Endothelial cell of umbilical vein (primary cell): ENCODE data around the gene RAB2B.

Experiments used
- MYC ChIP-seq: IDR thresholded peaks from one replicate; pipeline ENCODE4 v1.6.1; 2011; ENCODE audit warnings: mild to moderate bottlenecking, low read depth, low read length
- POLR2A ChIP-seq: IDR thresholded peaks from 2 replicates; pipeline ENCODE4 v1.6.1; 2012; ENCODE audit warnings: low read depth, mild to moderate bottlenecking, control low read depth, low read length
- TF ChIP-seq, protein P1 (sequence below), 2 donors: IDR thresholded peaks; 1 replicate in 1 of 2; 2 replicates in 1 of 2; pipeline ENCODE4 v1.5.1; 2011; ENCODE audit warnings: low read length in 2 of 2, mild to moderate bottlenecking in 2 of 2, moderate library complexity in 2 of 2, control low read depth in 1 of 2, inconsistent platforms in 1 of 2, low read depth in 1 of 2; ENCODE audit not compliant: insufficient read depth in 1 of 2; ENCODE audit errors: extremely low read depth in 1 of 2

DNA sequence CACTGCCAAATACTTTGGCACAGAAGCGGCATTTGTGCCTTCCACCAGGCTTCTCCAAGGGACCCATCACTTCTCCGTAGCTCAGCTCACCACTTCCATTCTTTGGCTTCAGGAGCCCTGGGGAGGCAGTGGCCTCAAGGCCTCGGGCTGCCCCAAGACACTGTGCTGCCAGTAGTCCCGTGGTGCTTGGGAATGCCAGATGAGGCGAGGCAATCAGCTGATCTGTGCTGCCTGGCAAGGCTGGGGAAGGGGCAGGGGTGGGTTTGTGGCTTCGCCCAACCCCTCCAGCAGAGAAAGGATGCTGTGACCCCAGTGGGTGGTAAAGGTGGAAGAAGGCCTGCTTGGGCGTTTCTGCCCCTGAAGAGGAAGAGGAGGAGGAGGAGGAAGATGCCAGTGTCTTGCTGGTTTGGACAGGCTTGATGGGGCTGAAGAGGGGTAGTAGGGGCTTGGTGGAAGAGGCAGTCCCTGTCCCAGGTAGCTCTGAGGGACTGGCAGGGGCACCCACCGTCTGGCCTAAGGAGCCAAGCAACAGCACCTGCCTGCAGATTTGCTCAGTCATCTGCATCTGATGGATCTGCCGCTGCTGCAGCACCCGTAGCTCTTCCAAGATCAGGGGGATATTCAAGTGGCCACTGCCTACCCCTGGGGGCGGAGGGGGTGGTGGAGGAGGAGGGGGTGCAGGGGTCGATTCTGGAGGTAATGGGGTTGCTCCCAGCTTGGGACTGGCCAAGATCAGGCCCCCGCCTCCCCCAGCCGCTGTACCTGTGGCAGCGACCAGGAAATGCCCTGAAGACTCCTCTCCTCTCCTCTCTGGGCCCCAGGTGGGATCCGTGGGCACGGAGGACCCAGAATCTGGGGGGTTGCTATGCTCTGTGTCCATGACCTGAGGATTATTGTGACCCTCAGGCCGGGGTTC, 48.1 kb upstream of the RAB2B start:
- TF ChIP-seq, protein P1, sequence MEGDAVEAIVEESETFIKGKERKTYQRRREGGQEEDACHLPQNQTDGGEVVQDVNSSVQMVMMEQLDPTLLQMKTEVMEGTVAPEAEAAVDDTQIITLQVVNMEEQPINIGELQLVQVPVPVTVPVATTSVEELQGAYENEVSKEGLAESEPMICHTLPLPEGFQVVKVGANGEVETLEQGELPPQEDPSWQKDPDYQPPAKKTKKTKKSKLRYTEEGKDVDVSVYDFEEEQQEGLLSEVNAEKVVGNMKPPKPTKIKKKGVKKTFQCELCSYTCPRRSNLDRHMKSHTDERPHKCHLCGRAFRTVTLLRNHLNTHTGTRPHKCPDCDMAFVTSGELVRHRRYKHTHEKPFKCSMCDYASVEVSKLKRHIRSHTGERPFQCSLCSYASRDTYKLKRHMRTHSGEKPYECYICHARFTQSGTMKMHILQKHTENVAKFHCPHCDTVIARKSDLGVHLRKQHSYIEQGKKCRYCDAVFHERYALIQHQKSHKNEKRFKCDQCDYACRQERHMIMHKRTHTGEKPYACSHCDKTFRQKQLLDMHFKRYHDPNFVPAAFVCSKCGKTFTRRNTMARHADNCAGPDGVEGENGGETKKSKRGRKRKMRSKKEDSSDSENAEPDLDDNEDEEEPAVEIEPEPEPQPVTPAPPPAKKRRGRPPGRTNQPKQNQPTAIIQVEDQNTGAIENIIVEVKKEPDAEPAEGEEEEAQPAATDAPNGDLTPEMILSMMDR (IDR thresholded peaks at IDR 0.05; ENCODE audit: extremely low read depth in 1 of 2, insufficient read depth in 1 of 2, low read depth in 1 of 2, low read length in 2 of 2), result no peak
- TF ChIP-seq POLR2A (no peak), MYC (no peak)
